Effector CD8-positive, alpha-beta T cell (primary cell): ENCODE results near the gene TCN2.
A peak's percentile ranks its signal among the peaks of the same experiment; 100 is the strongest.
"Not testable (repeated sequence)": the region's sequence is repeated elsewhere in the genome, so short reads cannot be mapped to it uniquely, and the experiment has no call there.

Experiments used
- DNase-seq: peaks from one replicate; lab custom pipeline; 2025; lab: John Stamatoyannopoulos, UW

The TCN2 gene

DNA sequence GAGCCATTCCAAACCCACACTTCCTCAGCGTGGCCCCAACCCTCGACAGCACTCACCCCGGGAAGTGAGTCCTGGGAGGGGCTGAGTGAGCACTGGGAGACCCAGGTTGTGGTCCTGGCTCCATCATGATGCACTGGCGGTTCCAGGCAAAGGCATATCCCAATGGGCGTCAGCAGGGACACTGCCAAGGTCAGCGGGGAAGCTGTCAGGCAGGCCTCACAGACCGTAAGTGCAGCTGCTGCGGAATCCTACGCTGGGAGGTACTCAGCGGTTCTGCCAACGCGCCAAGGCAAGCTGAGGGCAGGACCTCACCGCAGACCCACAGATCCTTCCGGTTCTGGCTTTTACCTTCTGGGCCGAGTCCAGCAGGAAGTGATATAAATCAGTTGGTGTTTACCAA lies 31.1 kb upstream of the TCN2 start:
- DNase-seq, result no peak

DNA sequence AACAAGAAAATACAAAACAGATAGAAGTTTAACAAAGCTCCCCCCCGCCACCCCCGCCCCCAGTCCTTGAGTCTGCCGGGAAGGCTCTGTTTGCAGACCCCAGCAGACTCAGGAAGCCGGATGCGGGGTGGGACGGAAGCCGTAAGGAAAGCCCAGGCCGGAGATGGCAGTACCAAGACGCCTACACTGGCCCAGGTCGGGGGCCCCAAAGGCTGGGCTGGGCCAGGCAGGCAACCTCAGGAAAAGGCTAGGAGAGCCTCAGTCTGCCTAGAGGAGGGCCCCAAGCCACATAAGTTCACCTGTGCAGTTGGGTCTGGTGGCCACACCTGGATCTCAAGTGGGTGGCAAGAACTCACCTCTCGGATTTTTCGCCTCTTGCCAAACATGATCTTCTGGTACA lies 28.5 kb upstream of the TCN2 start:
- no peak for DNase-seq

DNA sequence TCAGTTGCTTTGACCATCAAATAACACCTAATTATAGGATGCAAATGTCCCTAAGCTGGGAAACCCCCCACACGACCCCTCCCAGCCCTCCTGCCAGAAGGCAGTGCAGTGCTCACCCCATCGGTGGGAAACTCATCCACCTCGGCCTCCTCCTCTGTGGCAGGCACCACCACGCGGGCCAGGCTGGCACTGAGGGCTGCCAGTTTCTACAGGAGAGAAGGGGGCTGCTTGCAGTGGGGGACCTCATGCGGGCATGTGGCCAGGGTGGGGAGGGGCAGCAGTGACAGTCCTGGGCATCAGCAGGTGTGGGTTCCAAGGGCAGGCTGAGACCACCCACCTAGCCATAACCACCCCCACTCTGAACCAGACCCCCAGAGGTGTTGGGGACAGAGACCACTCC lies 26.1 kb upstream of the TCN2 start:
- DNase-seq, result no peak

DNA sequence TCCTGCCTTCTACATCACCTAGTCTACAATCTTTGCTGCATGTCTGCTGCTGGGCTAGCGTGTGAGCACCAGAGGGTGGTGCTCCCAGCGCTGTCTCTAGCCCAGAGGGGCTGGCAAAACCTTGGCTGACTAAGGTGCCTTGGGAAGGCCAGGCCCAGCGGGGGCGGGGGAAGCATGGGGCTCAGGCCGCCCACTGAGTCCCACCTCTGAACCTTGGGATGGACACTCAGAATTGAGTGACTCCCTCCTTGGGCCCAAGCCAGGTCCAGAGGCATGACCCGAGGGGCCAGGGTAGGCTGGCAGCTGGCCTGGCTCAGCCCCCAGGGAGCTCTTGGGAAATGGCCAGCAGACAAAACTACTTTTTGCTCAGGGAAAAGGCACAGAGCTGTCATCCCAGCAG lies 24.9 kb upstream of the TCN2 start:
- DNase-seq, result no peak

DNA sequence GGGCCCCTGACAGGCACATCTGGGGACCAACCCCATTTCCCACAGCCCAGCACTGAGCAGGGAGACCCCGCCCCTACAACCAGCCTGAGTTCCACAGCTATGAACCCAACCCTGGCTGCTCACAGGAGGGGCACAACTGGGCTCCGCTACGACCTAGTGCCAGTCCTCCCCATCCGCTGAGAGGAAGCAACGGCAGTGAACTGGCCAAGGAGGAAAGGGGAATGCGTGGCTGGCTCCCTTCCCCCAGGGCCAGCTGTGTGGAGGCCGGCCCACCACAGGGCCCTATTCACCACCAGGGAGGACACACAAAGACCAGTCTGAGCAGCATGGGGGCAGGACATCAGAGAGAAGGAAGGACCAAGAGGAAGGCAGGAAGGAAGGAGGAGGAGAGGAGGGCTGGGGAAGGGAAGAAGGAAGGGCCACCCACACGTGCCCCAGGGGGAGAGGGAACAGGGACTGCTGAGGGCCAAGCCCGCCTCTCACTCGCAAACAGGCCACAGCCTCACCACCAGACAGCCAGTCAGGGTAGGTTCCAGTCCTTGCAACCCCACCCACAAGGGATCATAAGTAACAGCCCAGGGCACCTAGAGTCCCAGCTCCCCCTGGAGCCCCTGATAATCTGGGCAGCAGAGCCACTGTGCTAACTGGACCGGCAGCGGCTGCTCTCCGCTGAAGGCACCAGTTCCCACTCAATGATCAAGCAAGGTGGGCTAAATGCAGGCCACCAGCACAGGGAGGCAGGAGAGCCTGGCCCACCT lies 24.0 kb upstream of the TCN2 start:
- no peak for DNase-seq

DNA sequence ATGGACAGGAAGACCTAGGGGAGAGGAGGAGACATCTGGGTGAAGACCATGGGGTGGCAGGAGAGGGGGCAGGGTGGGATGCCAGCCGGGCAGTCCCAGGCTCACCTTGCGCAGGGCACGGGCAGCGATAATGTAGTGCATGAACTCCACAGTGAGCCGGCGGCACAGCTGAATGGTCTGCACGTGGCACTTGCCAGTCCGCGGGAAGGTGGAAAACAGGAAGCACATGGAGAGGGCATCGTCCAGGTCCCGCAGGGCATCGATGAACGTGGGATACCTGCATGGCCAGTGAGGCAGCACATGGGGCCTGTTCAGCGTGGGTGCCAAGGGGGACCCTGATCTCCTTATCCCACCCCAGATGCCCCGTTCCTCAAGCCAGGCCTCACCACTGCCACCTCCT lies 22.5 kb upstream of the TCN2 start:
- no peak for DNase-seq

DNA sequence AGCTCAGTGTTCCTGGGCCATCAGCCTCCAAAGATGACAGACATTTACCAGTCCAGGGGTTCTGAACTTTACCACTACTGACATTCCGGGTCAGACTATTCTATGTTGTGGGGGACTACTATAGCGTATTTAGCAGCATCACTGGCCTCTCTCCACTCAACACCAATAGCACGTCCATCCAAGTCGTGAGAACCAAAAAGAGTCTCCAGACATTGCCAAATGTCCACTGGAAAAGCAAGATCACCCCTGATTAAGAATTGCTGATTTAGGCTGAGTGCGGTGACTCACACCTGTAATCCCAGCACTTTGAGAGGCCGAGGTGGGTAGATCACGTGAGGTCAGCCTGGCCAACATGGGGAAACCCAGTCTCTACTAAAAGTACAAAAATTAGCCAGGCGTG lies 20.6 kb upstream of the TCN2 start:
- no peak for DNase-seq

DNA sequence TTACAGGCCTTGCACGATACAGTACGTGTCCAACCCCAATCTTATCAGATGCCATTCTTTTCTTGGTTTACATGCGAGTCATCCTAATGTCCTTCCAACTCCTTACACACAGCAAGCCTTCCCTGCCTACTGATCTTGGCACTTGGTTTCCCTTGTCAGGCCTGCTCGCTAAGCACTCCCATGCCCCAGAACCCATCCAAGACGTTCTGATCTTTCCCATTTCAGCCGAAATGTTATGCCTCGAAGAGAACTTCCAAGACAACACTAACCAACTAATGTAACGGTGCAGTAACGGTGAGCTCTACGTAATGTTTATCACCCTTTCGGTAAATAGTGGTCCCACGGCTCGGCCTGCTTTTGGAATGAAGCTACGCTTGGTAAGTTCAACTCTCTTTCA lies 15.8 kb upstream of the TCN2 start:
- DNase-seq, result no peak

DNA sequence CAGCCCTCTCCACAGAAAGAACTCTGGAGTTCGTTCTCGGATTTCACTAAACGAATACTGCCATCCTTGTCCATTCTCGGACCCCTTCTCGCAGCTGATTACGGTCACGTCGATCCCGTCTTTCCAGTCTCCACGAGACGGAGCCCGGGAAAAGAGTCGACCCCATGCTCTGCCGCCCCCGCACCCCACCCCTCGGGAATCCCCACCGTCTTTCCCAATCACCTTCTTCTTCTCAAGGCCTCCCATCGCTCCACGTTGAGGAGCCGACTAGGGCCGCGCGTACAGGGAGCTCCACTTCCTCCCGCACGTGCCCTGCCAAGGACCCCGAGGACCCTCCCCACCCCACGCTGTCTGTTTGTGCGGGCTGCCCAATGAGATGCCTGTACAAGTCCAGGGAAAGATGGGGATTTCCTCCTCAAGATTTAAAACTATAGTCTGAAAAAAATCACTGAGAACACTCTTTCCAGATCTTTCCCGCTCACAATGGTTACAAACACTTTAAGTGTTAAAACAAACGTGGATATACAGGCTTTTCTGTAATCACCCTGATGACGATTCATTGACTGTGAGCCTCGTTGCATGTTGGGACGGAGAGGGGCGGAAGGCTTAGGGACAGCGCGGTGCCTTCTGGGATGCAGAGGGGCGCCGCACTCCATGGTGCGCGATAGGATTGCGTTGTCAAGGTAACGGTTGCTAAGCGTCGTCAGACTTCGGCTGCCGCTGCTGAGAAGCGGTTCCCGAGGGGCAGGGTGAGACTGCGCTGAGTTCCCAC lies 15.2 kb upstream of the TCN2 start, which contains the start of gene PES1:
Gene PES1 (minus strand): TSS at position 323 of the 772 bp plus-strand sequence. CDS start 77 bp downstream, at position 246.
- DNase-seq, result peak; percentile 88

DNA sequence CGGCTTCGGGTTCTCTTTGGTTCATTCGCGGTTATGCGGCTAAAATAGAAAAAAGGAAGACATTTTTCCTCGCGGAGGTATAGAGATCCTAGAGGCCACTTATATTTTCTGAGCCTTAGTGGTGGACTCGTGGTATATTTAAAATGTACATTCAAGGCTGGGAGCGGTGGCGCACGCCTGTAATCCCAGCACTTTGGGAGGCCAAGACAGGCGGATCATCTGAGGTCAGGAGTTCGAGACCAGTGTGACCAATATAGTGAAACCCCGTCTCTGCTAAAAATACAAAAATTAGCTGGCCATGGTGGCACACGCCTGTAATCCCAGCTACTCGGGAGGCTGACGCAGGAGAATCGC lies 14.6 kb upstream of the TCN2 start:
- DNase-seq, result not testable (repeated sequence)

DNA sequence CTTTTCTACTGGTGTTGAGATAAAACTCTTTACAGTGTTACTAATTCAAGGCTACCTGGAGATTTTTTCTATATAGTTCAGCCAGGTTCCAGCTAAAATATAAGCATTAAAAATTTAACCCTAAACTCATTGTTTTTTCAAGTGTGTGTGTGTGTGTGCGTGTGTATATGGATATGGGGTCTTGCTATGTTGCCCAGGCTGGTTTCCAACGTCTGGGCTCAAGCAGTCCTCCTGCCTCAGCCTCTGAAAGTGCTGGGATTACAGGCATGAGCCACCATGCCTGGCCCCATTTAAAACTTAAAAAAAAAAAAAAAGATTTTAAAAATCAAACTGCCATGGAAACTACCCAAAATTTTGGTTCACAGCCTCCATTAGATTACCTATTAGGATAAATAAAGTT lies 10.8 kb upstream of the TCN2 start:
- DNase-seq, result no peak

DNA sequence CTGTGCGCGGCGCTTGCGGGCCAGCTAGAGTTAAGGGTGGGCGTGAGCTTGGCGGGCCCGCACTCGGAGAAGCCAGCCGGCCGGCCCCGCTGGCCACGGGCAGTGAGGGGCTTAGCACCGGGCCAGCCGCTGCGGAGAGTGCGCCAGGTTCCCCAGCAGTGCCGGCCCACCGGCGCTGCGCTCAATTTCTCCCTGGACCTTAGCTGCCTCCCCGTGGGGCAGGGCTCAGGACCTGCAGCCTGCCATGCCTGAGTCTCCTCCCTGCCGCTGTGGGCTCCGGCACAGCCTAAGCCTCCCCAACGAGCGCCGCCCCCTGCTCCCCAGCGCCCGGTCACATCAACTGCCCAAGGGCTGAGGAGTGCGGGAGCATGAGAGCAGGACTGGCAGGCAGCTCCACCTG lies 10.1 kb upstream of the TCN2 start:
- DNase-seq, result no peak

DNA sequence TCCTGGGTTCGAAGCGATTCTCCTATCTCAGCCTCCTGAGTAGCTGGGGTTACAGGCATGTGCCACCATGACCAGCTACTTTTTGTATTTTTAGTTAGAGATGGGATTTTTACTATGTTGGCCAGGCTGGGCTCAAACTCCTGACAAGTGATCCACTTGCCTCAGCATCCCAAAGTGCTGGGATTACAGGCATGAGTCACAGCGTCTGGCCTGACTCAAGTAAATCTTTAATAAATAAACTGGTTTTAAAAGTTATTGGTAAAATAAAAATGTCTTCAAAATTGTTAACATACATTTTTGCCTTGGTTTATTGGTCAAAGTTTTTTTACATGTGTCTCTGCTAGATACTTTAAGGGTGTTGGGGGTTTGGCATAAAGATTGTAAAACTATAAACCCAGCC lies 8.0 kb upstream of the TCN2 start:
- no peak for DNase-seq

DNA sequence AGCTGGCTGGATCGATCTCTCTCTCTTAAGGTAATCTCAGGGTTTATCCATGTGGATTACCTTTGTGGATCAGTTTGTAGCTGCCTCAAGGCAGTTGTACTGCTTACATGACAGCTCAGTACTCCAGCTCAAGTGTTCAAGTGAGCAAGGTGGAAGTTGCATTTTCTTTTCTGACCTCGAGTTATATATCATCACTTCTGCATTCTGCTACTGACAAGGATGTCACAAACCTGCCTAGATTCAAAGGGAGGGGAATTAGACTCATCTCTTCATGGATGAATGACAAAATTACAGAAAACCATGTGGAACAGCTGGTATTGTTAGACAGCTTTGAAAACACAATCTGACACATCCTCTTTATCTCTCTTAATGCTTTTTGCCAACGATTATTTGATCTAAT lies 6.1 kb upstream of the TCN2 start:
- DNase-seq, result no peak

DNA sequence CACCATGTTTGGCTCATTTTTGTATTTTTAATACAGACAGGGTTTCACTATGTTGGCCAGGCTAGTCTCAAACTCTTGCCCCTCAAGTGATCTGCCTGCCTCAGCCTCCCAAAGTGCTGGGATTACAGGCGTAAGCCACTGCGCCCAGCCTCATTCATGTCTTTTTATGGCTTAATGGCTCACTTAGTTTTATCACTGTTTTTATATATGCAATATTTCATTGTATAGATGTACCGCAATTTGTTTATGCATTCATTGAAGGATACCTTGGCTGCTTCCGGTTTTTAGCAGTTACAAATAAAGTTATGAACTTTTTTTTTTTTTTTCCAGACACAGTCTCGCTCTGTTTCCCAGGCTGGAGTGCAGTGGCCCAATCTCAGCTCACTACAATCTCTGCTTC lies 5.5 kb upstream of the TCN2 start:
- DNase-seq, result no peak

DNA sequence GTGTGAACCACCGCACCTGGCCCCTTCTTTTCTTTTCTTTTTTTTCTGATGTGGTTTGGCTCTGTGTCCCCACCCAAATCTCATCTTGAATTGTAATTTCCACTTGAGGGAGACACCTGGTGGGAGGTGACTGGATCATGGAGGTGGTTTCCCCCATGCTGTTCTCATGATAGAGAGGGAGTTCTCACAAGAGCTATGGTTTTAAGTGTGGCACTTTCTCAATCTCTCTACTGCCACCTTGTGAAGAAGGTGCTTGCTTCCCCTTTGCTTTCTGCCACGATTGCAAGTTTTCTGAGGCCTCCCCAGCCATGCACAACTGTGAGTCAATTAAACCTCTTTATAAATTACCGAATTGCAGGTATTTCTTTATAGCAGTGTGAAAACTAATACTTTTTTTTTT lies 4.9 kb upstream of the TCN2 start:
- no peak for DNase-seq

DNA sequence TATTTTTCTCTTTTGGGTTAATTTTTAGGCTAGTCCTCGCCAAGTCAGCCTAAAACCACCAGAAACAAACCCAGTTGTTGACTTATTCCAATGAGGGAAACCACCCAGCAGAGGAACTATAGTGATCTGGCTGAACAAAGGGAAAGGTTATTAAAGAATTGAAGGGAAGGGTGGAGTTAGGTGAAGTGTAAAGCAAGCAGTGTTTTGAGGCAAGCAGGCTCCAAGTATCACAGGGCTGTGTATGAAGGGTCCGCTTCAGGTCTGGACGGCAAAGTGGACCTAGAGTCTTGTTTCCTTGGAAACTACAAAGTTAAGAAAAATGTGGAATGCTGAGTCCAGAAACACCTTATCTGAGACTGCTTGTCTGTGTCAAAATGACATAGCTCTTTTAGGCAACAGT lies 3.2 kb upstream of the TCN2 start:
- no peak for DNase-seq

DNA sequence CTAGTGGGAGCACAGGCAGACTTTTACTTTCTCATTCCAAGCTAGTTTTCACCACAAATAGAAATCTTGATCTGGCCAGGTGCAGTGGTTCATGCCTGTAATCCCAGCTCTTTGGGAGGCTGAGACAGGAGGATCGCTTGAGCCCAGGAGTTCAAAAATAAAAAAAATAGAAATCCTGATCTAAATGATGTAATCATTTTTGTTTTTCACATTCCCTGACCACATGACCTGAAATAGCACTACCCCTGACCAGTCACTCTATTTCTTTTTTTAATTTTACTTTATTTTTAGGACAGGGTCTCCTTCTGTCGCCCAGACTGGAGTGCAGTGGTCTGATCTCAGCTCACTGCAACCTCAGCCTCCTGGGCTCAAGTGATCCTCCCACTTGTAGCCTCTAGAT lies 2.3 kb upstream of the TCN2 start:
- DNase-seq, result no peak

DNA sequence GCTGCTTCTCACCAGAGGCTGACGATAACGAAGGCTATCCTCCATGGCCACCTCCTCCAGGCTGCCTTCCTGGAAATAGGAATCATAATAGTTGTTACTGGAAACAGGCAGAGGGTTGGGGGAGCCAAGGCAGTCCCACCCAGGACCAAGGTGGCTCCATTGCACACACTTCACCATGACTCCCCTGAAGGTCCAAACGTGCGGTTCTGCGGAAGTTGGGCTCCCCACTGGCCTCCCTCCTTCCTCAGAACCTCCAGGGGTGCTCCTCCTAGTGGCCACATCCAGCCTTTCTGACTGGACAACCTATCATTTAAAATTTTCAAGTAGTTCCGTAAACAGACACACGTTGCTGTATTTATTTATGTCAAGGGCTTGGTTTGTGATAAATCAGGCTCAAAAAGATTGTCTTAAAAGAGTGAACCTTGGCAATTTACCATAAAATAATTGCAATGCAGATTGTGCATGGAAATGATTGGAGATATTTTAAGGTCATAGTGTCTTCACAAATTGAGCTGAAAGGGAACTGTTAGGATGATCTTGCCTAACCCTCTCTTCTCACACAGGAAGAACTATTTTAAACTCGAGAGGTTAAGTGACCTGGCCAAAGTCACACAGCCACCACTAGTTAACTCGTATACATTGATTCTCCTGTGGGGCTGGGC lies 1.4 kb upstream of the TCN2 start:
- peak; percentile 9 for DNase-seq

DNA sequence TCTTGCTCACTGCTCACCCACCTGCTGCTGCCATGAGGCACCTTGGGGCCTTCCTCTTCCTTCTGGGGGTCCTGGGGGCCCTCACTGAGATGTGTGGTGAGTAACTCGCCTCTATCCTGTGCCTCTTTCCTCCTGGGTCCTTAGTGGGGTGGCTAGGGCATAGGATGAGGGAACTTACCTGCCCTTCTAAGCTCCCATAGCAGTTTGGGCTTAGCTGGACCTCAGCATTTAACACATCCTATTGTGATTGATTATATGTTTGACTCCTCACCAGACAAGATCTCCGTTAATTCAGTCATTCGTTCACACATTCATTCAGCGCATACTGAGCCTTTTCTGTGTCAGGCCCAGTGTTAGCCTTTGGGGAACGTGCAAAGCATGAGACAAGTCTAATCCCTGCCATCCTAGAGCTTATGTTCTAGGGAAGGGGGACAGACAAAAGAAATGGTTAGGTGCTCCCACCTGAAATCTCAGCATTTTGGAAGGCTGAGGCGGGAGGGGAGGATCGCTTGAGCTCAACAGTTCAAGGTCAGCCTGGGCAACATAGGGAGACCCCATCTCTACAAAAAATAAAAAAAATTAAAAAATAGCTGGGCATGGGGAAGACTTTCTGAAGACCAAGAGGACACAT lies 441 bp downstream of the TCN2 start:
- no peak for DNase-seq

DNA sequence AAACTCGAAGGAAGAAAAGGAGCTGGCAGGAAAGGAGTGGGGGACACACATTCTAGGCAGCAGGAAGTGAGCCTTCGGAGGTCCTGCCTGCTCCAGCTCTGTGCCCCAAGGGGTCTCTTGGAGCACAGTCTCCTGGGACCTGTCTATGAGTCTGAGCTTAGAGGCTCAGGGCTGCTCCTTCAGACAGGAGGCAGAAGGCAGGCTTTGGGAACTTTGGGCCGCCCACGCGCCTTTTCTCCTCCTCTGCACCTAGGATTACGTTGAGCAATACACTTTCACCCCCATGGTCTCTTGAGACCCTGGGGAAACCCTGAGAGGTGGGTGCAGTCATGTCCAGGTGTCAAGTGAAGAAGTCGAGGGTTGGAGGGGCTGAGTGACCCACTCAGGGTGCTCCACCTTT lies 965 bp downstream of the TCN2 start:
- DNase-seq, result no peak
